Measurements from ENCODE around the gene ZP3.
"Not testable (repeated sequence)": the region's sequence is repeated elsewhere in the genome, so short reads cannot be mapped to it uniquely, and the experiment has no call there.

ZP3 gene

DNA sequence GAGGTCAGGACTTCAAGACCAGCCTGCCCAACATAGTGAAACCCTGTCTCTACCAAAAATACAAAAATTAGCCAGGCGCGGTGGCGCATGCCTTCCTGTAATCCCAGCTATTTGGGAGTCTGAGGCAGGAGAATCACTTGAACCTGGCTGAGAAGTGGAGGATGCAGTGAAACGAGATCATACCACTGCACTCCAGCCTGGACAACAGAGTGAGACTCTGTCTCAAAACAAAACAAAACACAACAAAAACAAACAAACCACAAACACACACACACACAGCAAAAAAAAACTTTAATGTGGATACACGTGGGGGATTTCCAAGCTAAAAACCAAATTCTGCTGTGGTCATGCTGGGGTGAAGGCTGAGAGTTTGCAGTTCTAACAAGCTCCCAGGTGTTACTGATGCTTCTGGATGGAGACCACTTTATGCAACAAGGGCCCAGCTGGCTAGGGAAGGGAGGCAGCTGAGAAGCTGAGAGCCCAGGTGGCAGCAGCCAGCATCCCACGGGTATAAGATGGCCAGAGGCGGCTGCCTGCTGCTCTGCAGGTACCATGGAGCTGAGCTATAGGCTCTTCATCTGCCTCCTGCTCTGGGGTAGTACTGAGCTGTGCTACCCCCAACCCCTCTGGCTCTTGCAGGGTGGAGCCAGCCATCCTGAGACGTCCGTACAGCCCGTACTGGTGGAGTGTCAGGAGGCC is at the start of gene ZP3:
ZP3 (plus strand) TSS at position 538 of the 699 bp plus-strand sequence; CDS start at position 553, 15 bp downstream.
- no peak for DNase-seq (ENCODE audit: low read depth, low spot score)

GRCh38 chr7:76375251-76375650 is 49.5 kb upstream of the ZP3 start:
- DNase-seq (ENCODE audit: low read depth, low spot score): no peak

DNA sequence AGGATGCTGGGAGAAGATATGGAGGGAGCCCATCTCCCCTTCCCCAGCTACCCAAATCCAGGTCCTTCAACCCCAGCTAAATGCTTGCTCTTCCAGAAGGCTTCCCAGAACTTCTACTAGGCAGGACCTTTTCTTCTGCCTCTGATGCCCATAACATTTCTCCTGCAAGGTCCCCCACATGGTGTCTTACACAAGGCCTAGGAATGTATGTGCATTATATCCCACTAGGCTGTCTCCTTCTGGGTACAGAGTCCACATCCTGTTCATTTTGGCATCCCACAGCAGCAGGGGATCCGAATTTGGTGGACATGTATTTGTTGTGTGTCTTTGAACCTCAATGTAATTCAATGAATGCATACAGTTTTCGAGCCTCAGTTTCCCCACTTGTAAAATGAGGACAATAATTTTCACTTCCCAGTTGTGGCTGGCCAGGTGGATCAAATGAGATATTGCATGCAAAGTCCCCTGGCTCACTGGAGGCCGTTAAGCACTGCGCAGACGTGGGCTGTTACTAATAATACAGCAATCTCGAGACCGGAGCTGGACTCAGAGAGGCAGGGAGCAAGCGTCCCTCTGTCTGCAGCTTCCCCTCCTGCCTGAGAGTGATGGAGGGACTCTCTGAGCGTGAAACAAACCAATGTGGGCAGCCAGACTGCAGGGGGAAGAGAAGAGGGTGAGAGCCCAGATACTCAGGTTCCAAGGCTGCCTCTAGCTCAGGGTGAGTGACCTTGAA is 47.4 kb upstream of the ZP3 start:
- DNase-seq (ENCODE audit: low read depth, low spot score): no peak

- DNase-seq (ENCODE audit: low read depth, low spot score): no peak
Observed at GRCh38 chr7:76380623-76380966, 44.2 kb upstream of the ZP3 start.

DNA sequence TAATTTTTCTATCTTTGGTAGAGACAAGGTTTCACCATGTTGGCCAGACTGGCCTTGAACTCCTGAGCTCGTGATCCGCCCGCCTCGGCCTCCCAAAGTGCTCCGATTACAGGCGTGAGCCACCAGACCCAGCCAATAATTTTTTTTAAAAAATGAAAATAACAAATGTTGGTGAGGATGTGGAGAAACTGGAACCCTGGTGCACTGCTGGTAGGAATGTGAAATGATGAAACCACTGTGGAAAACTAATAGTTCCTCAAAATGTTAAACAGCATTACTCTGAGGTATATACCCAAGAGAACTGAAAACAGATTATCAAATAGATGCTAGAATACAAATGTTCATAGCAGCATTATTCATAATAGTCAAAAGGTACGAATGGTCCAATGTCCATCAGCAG is 42.9 kb upstream of the ZP3 start:
- no peak for DNase-seq (ENCODE audit: low read depth, low spot score)

GRCh38 chr7:76383089-76383944 is 41.4 kb upstream of the ZP3 start:
- DNase-seq (ENCODE audit: low read depth, low spot score): no peak

DNA sequence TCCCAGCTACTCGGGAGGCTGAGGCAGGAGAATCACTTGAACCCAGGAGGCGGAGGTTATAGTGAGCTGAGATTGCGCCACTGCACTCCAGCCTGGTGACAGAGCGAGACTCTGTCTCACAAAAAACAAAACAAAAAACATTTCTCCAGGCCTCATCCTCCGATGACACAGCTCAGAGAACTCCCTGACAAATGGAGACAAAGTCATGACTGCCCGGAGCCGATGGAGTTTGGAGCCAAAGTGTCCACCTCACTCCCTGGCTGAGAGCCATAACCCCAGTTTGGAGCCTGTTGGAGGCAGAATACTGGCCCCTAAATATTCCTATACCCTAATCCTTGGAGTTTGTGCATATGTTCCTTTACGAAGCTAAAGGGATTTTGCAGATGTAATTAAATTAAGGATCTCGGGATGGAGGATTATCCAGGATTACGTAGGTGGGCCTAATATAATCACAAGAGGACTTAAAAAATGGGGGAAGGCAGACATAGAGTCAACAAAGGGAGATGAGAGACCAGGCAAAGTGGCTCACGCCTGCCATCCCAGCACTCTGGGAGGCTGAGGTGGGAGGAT is 38.0 kb upstream of the ZP3 start:
- DNase-seq (ENCODE audit: low read depth, low spot score): no peak

DNA sequence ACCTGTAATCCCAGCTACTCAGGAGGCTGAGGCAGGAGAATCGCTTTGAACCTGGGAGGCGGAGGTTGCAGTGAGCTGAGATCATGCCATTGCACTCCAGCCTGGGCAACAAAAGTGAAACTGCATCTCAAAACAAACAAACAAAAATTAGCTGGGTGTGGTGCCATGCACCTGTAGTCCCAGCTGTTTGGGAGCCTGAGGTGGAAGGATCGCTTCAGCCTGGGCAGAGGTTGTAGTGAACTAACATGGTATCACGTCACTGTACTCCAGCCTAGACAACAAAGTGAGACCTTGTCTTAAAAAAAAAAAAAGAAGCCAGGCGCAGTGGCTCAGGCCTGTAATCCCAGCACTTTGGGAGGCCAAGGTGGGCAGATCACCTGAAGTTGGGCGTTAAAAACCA is 37.0 kb upstream of the ZP3 start:
- not testable (repeated sequence) for DNase-seq (ENCODE audit: low read depth, low spot score)

GRCh38 chr7:76390092-76390491 is 34.7 kb upstream of the ZP3 start:
- no peak for DNase-seq (ENCODE audit: low read depth, low spot score)

DNA sequence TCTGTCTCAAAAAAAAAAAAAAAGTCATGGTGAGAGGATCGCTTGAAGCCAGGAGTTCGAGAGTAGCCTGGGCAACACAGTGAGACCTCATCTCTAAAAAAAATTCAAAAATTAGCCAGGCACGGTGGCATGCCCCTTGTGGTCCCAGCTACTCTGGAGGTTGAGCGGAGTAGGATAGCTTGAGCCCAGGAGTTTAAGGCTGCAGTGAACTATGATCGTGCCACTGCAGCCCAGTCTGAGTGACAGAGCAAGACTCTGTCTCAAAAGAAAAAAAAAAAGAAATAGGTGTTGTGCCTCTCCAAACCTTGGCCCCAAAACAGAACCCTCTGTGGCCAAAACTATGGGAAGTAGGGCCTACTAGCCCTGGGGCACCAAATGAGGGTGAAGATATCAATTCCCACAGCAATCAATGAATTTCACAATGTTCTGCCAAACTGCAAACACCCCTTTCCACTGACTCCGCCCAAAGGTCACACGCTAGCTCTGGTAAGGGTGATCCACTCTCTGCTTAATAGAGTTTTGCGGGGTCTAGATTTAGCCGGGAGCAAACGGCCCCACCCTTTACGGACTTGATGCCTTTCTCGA is 32.1 kb upstream of the ZP3 start:
- DNase-seq (ENCODE audit: low read depth, low spot score): no peak

- DNase-seq (ENCODE audit: low read depth, low spot score): no peak
Observed at GRCh38 chr7:76393116-76394031, 31.4 kb upstream of the ZP3 start.

DNA sequence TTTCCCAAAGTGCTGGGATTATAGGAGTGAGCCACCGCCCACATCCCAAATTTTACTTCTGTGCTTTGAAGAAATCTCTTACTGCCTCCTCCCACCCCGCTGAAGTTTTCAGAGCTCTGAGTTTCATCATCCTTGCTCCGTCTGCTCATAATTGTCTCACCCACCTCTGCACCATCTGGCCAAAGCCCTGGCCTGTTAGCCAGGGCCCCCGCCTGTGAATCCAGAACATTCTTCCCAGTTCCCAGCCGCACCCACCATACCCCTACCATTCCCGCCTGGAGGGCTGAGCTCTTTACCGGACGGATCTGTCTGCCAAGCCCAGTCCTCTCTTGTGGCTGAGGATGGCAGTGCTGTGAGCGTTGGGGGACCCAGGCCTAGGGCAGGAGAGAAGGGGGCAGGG is 29.8 kb upstream of the ZP3 start:
- DNase-seq (ENCODE audit: low read depth, low spot score): no peak

- DNase-seq (ENCODE audit: low read depth, low spot score): not testable (repeated sequence)
Observed at GRCh38 chr7:76395605-76395964, 29.2 kb upstream of the ZP3 start.

DNA sequence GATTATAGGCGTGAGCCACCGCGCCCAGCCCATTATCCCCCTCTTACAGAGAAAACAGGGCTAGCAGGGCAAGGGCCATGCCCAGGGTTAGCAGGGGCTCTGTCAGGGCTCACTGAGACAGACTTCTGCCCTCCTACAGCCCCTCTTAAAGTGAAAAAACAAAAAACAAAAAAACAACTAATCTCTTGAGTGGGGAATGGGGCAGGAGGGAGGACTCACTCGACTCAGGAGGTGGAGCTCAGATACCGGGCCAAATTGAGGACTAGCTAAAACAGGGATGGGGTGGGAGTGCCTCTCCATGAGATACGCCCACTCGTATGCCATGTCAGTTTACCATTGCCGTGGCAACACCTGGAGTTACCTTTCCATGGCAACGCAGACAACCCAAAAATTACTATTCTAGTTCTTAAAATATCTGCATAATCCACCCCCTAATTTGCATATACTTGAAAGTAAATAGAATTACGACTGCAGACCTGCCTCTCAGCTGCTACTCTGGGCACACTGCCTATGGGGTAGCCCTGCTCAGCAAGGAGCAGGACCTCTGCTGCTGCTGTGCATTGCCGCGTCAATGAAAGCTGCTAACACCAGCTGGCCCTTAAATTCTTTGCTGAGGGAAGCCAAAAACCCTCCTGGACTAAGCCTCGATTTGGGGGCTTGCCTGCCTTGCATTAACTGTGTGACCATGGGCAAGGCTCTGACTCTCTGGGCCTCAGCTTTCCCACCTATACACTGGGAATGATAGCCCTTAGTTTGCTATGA is 28.6 kb upstream of the ZP3 start:
- DNase-seq (ENCODE audit: low read depth, low spot score): no peak

- DNase-seq (ENCODE audit: low read depth, low spot score): no peak
Observed at GRCh38 chr7:76396864-76397263, 27.9 kb upstream of the ZP3 start.

GRCh38 chr7:76397409-76398183 is 27.2 kb upstream of the ZP3 start:
- DNase-seq (ENCODE audit: low read depth, low spot score): no peak

- DNase-seq (ENCODE audit: low read depth, low spot score): no peak
Observed at GRCh38 chr7:76400248-76400647, 24.5 kb upstream of the ZP3 start.

DNA sequence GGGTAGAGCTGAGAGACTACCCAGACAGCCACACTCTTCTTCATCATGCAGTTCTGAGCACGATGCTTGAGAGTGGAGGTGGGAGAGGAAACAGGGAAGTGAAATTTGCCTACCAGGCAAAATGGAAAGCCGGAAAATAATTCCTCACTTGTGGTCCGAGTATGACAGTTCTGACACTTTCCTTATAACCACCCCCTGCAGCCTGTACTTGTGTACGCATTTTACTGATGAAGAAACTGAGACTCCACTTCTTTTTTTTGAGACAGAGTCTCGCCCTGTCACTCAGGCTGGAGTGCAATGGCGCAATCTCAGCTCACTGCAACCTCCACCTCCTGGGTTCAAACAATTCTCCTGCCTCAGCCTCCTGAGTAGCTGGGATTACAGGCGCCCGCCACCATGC is 21.7 kb upstream of the ZP3 start:
- DNase-seq (ENCODE audit: low read depth, low spot score): not testable (repeated sequence)

DNA sequence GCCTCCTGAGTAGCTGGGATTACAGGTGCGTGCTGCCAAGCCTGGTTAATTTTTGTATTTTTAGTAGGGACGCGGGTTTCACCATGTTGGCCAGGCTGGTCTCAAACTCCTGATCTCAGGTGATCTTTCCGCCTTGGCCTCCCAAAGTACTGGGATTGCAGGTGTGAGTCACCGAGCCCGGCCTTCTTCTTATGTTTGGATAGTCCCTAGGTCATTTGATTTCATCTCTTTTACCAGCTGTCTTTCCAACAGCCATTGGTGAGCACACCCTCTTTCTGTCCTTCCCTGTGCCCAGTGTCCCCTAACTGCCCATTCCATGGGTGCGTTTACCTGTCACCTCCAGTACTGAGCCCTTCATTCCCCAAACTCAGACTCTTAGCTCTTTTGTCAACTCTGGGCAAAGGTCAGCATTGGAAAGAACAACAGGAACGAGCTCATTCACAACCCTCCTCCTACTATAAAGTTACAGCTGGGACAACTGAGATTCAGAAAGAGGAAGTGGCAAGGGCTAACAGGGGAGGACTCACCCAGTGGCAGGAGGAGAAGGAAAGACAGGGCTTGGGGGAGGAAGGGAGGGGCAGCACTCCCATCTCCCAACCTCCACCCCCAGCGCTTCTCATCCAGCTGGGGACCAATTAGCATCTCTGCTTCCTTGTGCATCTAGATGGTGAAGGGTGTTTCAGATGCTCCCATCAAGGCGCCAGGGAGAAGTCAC is 20.8 kb upstream of the ZP3 start:
- DNase-seq (ENCODE audit: low read depth, low spot score): no peak

All from iPS DF 19.7 (cell line).